ENCODE results near the gene OXTR.

Gene OXTR

DNA sequence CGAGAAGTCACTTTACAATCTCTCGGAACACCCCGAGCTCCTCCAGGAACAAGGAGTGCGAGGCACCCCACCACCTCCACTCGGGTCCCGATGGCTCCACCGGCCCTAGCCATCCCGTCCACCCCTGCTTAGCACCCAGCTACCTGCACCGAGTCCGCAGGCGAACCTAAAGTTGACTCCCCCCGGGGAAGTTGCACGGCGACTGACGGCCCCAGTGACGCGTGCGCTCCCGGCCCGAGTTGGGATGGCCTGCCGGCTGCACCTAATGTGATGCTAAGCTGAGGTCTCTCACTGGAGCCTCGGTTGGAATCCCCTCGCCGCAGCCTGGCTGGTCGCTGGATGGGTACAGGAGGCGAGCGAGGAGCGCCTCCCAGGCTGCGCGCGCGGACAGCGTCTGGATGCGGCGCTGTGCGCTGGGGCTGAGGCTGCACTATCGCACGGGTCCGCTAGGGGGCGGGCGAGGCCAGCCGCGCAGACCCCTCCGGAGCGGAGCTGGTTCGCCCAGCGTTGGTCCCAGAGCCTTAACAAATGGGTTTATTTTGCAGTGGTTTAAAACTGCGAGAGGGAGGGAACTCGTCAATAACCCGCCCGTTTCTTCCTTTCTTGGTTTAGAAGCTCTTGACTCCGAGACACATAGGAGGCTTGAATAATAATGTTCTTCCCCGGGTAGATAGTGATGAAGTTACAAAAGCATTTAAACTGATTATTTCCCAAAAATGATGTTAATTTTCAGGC lies at the start of gene OXTR:
Gene OXTR (minus strand): TSS at position 526 of the 735 bp plus-strand sequence. CDS start 1,426 bp downstream, outside the sequence.
- no peaks in the 10 kb centered on the region for H3K9me3 ChIP-seq (ENCODE audit: control insufficient read depth, insufficient read depth, low read depth, low read length)
- CTCF ChIA-PET, result interaction anchor here (0.6 to 2.8 kb wide), 59 partner anchors 10 to 1980 kb away, joined by 3 to 27 read pairs (median 5); partner anchors contain the start of gene SSUH2
- no peaks in the 10 kb centered on the region for H3K4me1 ChIP-seq (ENCODE audit: control insufficient read depth, insufficient read depth, low read length)
- H3K4me3 ChIP-seq (ENCODE audit: low read depth, low read length), result peak within 1 kb of the TSS; percentile 30
- H3K27ac ChIP-seq (ENCODE audit: extremely low read depth, low read depth, low read length), result no peak within 1 kb of the TSS
- POLR2A ChIA-PET, result interaction anchor here (0.5 kb wide), 1 partner anchor 80 kb away, joined by 3 read pairs; no protein-coding TSS in a partner anchor
- TF ChIP-seq ZNF202 (tag by site-specific recombination; IDR thresholded peaks at IDR 0.05; ENCODE audit: borderline replicate concordance) (no peak), ZNF266 (tag by site-specific recombination; IDR thresholded peaks at IDR 0.05; ENCODE audit: low read depth) (no peak), ZNF521 (tag by site-specific recombination; IDR thresholded peaks at IDR 0.05) (no peak), YY1 (tag by site-specific recombination; IDR thresholded peaks at IDR 0.05) (no peak), ZNF610 (tag by site-specific recombination; IDR thresholded peaks at IDR 0.05; ENCODE audit: borderline replicate concordance) (0 out of 2 replicates have a peak, but pooled peaks have one; percentile 13), SP2 (tag by site-specific recombination; IDR thresholded peaks at IDR 0.05) (0 out of 2 replicates have a peak, but pooled peaks have one; percentile 12), GLIS1 (tag by site-specific recombination; IDR thresholded peaks at IDR 0.05) (peak; percentile 79), WT1 (tag by site-specific recombination; IDR thresholded peaks at IDR 0.05) (no peak), ZNF335 (tag by site-specific recombination; conservative IDR thresholded peaks at IDR 0.05) (0 out of 2 replicates have a peak, but pooled peaks have one; percentile 25), ZBTB17 (tag by site-specific recombination; IDR thresholded peaks at IDR 0.05) (peak; percentile 35; the same call in 1 of the 2 replicates), ZNF561 (tag by site-specific recombination; IDR thresholded peaks at IDR 0.05; ENCODE audit: borderline replicate concordance) (no peak), ZNF660 (tag by site-specific recombination; IDR thresholded peaks at IDR 0.05) (peak; percentile 71; the same call in 1 of the 2 replicates), ZNF2 (tag by site-specific recombination; IDR thresholded peaks at IDR 0.05) (0 out of 2 replicates have a peak, but pooled peaks have one; percentile 51), ZNF354C (tag by site-specific recombination; IDR thresholded peaks at IDR 0.05; ENCODE audit: borderline replicate concordance, low read depth) (no peak), ZNF248 (tag by site-specific recombination; IDR thresholded peaks at IDR 0.05) (no peak), ZNF600 (tag by site-specific recombination; IDR thresholded peaks at IDR 0.05) (0 out of 2 replicates have a peak, but pooled peaks have one; percentile 35), ZNF76 (tag by site-specific recombination; IDR thresholded peaks at IDR 0.05; ENCODE audit: borderline replicate concordance, low read depth) (no peak), ZNF654 (tag by site-specific recombination; IDR thresholded peaks at IDR 0.05; ENCODE audit: low read depth) (peak; percentile 35; the same call in 1 of the 2 replicates), ZNF701 (tag by site-specific recombination; IDR thresholded peaks at IDR 0.05) (no peak)
- TF ChIP-seq, protein P1, sequence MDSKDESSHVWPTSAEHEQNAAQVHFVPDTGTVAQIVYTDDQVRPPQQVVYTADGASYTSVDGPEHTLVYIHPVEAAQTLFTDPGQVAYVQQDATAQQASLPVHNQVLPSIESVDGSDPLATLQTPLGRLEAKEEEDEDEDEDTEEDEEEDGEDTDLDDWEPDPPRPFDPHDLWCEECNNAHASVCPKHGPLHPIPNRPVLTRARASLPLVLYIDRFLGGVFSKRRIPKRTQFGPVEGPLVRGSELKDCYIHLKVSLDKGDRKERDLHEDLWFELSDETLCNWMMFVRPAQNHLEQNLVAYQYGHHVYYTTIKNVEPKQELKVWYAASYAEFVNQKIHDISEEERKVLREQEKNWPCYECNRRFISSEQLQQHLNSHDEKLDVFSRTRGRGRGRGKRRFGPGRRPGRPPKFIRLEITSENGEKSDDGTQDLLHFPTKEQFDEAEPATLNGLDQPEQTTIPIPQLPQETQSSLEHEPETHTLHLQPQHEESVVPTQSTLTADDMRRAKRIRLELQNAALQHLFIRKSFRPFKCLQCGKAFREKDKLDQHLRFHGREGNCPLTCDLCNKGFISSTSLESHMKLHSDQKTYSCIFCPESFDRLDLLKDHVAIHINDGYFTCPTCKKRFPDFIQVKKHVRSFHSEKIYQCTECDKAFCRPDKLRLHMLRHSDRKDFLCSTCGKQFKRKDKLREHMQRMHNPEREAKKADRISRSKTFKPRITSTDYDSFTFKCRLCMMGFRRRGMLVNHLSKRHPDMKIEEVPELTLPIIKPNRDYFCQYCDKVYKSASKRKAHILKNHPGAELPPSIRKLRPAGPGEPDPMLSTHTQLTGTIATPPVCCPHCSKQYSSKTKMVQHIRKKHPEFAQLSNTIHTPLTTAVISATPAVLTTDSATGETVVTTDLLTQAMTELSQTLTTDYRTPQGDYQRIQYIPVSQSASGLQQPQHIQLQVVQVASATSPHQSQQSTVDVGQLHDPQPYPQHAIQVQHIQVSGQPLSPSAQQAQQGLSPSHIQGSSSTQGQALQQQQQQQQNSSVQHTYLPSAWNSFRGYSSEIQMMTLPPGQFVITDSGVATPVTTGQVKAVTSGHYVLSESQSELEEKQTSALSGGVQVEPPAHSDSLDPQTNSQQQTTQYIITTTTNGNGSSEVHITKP (tag by site-specific recombination; IDR thresholded peaks at IDR 0.05), result peak; percentile 54
- TF ChIP-seq, protein P2, sequence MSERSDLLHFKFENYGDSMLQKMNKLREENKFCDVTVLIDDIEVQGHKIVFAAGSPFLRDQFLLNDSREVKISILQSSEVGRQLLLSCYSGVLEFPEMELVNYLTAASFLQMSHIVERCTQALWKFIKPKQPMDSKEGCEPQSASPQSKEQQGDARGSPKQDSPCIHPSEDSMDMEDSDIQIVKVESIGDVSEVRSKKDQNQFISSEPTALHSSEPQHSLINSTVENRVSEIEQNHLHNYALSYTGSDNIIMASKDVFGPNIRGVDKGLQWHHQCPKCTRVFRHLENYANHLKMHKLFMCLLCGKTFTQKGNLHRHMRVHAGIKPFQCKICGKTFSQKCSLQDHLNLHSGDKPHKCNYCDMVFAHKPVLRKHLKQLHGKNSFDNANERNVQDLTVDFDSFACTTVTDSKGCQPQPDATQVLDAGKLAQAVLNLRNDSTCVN (tag by site-specific recombination; optimal IDR thresholded peaks at IDR 0.05), result peak; percentile 54
- TF ChIP-seq, protein P3, sequence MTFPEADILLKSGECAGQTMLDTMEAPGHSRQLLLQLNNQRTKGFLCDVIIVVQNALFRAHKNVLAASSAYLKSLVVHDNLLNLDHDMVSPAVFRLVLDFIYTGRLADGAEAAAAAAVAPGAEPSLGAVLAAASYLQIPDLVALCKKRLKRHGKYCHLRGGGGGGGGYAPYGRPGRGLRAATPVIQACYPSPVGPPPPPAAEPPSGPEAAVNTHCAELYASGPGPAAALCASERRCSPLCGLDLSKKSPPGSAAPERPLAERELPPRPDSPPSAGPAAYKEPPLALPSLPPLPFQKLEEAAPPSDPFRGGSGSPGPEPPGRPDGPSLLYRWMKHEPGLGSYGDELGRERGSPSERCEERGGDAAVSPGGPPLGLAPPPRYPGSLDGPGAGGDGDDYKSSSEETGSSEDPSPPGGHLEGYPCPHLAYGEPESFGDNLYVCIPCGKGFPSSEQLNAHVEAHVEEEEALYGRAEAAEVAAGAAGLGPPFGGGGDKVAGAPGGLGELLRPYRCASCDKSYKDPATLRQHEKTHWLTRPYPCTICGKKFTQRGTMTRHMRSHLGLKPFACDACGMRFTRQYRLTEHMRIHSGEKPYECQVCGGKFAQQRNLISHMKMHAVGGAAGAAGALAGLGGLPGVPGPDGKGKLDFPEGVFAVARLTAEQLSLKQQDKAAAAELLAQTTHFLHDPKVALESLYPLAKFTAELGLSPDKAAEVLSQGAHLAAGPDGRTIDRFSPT (tag by site-specific recombination; IDR thresholded peaks at IDR 0.05), result no peak
- TF ChIP-seq, protein P4, sequence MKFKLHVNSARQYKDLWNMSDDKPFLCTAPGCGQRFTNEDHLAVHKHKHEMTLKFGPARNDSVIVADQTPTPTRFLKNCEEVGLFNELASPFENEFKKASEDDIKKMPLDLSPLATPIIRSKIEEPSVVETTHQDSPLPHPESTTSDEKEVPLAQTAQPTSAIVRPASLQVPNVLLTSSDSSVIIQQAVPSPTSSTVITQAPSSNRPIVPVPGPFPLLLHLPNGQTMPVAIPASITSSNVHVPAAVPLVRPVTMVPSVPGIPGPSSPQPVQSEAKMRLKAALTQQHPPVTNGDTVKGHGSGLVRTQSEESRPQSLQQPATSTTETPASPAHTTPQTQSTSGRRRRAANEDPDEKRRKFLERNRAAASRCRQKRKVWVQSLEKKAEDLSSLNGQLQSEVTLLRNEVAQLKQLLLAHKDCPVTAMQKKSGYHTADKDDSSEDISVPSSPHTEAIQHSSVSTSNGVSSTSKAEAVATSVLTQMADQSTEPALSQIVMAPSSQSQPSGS (tag by site-specific recombination; IDR thresholded peaks at IDR 0.05; ENCODE audit: low read depth), result no peak
- TF ChIP-seq, protein P5, sequence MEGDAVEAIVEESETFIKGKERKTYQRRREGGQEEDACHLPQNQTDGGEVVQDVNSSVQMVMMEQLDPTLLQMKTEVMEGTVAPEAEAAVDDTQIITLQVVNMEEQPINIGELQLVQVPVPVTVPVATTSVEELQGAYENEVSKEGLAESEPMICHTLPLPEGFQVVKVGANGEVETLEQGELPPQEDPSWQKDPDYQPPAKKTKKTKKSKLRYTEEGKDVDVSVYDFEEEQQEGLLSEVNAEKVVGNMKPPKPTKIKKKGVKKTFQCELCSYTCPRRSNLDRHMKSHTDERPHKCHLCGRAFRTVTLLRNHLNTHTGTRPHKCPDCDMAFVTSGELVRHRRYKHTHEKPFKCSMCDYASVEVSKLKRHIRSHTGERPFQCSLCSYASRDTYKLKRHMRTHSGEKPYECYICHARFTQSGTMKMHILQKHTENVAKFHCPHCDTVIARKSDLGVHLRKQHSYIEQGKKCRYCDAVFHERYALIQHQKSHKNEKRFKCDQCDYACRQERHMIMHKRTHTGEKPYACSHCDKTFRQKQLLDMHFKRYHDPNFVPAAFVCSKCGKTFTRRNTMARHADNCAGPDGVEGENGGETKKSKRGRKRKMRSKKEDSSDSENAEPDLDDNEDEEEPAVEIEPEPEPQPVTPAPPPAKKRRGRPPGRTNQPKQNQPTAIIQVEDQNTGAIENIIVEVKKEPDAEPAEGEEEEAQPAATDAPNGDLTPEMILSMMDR (tag by site-specific recombination; IDR thresholded peaks at IDR 0.05), result peak; percentile 96
- TF ChIP-seq, protein P6, sequence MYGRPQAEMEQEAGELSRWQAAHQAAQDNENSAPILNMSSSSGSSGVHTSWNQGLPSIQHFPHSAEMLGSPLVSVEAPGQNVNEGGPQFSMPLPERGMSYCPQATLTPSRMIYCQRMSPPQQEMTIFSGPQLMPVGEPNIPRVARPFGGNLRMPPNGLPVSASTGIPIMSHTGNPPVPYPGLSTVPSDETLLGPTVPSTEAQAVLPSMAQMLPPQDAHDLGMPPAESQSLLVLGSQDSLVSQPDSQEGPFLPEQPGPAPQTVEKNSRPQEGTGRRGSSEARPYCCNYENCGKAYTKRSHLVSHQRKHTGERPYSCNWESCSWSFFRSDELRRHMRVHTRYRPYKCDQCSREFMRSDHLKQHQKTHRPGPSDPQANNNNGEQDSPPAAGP (tag by site-specific recombination; IDR thresholded peaks at IDR 0.05), result no peak
- H3K36me3 ChIP-seq (ENCODE audit: control insufficient read depth in 2 of 2, insufficient read depth in 1 of 2, low read length in 2 of 2), result no peaks in the 10 kb centered on the region
